A673 (cell line): Measurements from ENCODE around the gene CREB3L2.

ENCODE experiments used
- CTCF ChIP-seq: fragments of 300-800, 200-600 bp; sonication (generic); conservative IDR thresholded peaks from 2 replicates; pipeline ENCODE4 v1.5.1; 2017; ENCODE audit warnings: low read depth, mild to moderate bottlenecking, antibody characterized with exemption, low read length, moderate library complexity, mixed read lengths
- EZH2 ChIP-seq: fragments of 200-600 bp; sonication (generic); IDR thresholded peaks from 2 replicates; pipeline ENCODE4 v1.6.1; 2017; ENCODE audit warnings: borderline replicate concordance, low read depth, mild to moderate bottlenecking, mixed read lengths, antibody characterized with exemption, low read length; ENCODE audit not compliant: poor library complexity, severe bottlenecking

- TF ChIP-seq CTCF (no peak), EZH2 (no peak)
Observed at GRCh38 chr7:137961200-137962177, 40.4 kb downstream of the CREB3L2 start.
